ENCODE results near the gene DECR2. TPM values are rescaled to one million over a fixed set of nuclear protein-coding genes. Genes with fewer than 3 reads are reported as not detected.

The DECR2 gene
- total RNA-seq, 4 donors from 2014 or later = 17.0 to 23.3 (median 18.8) TPM

- intact Hi-C loops (cut with DNase I; ENCODE audit: low total_unique reads) = no loop called here
- no peaks in the 10 kb centered on the region for H3K27me3 ChIP-seq
- H3K4me1 ChIP-seq = peaks cover 12 to 14% of the 10 kb centered on the region in 2 donors
- ATAC-seq = no peak
- in situ Hi-C loops (cut with MboI; ENCODE audit: low sequenced_read_pairs in 4 of 4) = no loop called here
- H3K27ac ChIP-seq = no peak overlapping the region
- no peaks in the 10 kb centered on the region for H3K9me3 ChIP-seq
- peaks cover 0 to 51% of the 10 kb centered on the region in 2 donors for H3K36me3 ChIP-seq
- TF ChIP-seq CTCF (IDR thresholded peaks at IDR 0.05 in 4 of 5, conservative IDR thresholded peaks at IDR 0.05 in 1 of 5) = no peak
- no peak for TF ChIP-seq POLR2A (IDR thresholded peaks at IDR 0.05)
- H3K4me3 ChIP-seq = no peak overlapping the region
- DNase-seq = no peak
These were observed 28.6 kb upstream of the DECR2 start for GRCh38 chr16:373020-373598.

GRCh38 chr16:373848-374615, 27.7 kb upstream of the DECR2 start:
- Histone ChIP-seq H3K27ac (no peak overlapping the region), H3K9me3 (no peaks in the 10 kb centered on the region), H3K36me3 (peaks cover 0 to 42% of the 10 kb centered on the region in 2 donors), H3K4me3 (no peak overlapping the region), H3K4me1 (peaks cover 12 to 14% of the 10 kb centered on the region in 2 donors), H3K27me3 (no peaks in the 10 kb centered on the region)
- TF ChIP-seq CTCF (IDR thresholded peaks at IDR 0.05 in 4 of 5, conservative IDR thresholded peaks at IDR 0.05 in 1 of 5) = no peak
- TF ChIP-seq POLR2A (IDR thresholded peaks at IDR 0.05) = no peak
- in situ Hi-C loops (cut with MboI; ENCODE audit: low sequenced_read_pairs in 4 of 4) (no loop called here), intact Hi-C loops (cut with DNase I; ENCODE audit: low total_unique reads) (no loop called here)
- DNase-seq (no peak), ATAC-seq (no peak)

- no peak for DNase-seq
- H3K36me3 ChIP-seq = peaks cover 0 to 38% of the 10 kb centered on the region in 2 donors
- no peaks in the 10 kb centered on the region for H3K9me3 ChIP-seq
- H3K27ac ChIP-seq = no peak overlapping the region
- no peak for ATAC-seq
- no peaks in the 10 kb centered on the region for H3K27me3 ChIP-seq
- TF ChIP-seq POLR2A (IDR thresholded peaks at IDR 0.05) = no peak
- no peak for TF ChIP-seq CTCF (IDR thresholded peaks at IDR 0.05 in 4 of 5, conservative IDR thresholded peaks at IDR 0.05 in 1 of 5)
- intact Hi-C loops (cut with DNase I; ENCODE audit: low total_unique reads) (no loop called here), in situ Hi-C loops (cut with MboI; ENCODE audit: low sequenced_read_pairs in 4 of 4) (no loop called here)
- H3K4me1 ChIP-seq = peaks cover 11% of the 10 kb centered on the region in 2 donors
- no peak overlapping the region for H3K4me3 ChIP-seq
These were observed 27.1 kb upstream of the DECR2 start for GRCh38 chr16:374616-374926.

- in situ Hi-C loops (cut with MboI; ENCODE audit: low sequenced_read_pairs in 4 of 4) (no loop called here), intact Hi-C loops (cut with DNase I; ENCODE audit: low total_unique reads) (no loop called here)
These were observed 26.5 kb upstream of the DECR2 start for GRCh38 chr16:375212-375611.

More at GRCh38 chr16:375212-375611, 26.5 kb upstream of the DECR2 start:
- Histone ChIP-seq H3K4me1 (peaks cover 7 to 9% of the 10 kb centered on the region in 2 donors), H3K27me3 (no peaks in the 10 kb centered on the region), H3K4me3 (no peak overlapping the region), H3K9me3 (no peaks in the 10 kb centered on the region), H3K27ac (no peak overlapping the region), H3K36me3 (peaks cover 0 to 38% of the 10 kb centered on the region in 2 donors)
- ATAC-seq = no peak
- no peak for DNase-seq
- TF ChIP-seq CTCF (IDR thresholded peaks at IDR 0.05 in 4 of 5, conservative IDR thresholded peaks at IDR 0.05 in 1 of 5) (no peak), POLR2A (IDR thresholded peaks at IDR 0.05) (no peak)

Measured in gastrocnemius medialis (tissue), 4 donors.